ENCODE data around the gene HMGXB3. TPM values are rescaled to one million over a fixed set of nuclear protein-coding genes. Genes with fewer than 3 reads are reported as not detected.

HMGXB3 gene
- total RNA-seq, 2 donors from 2014 or later = 22.6 to 43.5 TPM

GRCh38 chr5:150020249-150020648, 19.7 kb downstream of the HMGXB3 start:
- intact Hi-C loops (cut with DNase I) = no loop called here
- H3K36me3 ChIP-seq (replicated peaks in 1 of 2; ENCODE audit: insufficient read depth in 1 of 2, low read depth in 2 of 2) = peaks cover 0 to 17% of the 10 kb centered on the region in 2 donors
- ATAC-seq (no peak), DNase-seq (no peak)
- no peaks in the 10 kb centered on the region for H3K9me3 ChIP-seq
- H3K27ac ChIP-seq = no peak overlapping the region
- H3K27me3 ChIP-seq = no peaks in the 10 kb centered on the region
- H3K4me1 ChIP-seq = peaks cover 8% of the 10 kb centered on the region
- H3K4me3 ChIP-seq = no peak overlapping the region
- WGBS, 2 donors = 100% methylated on average over 1 of the region's 1 CpG
- TF ChIP-seq CTCF (IDR thresholded peaks at IDR 0.05) (no peak), POLR2A (IDR thresholded peaks at IDR 0.05) (no peak)

- DNase-seq (peak in 1 of 4 donors; percentile 22), ATAC-seq (no peak)
- Histone ChIP-seq H3K36me3 (replicated peaks in 1 of 2; ENCODE audit: insufficient read depth in 1 of 2, low read depth in 2 of 2) (peaks cover 0 to 22% of the 10 kb centered on the region in 2 donors), H3K9me3 (no peaks in the 10 kb centered on the region), H3K4me3 (no peak overlapping the region), H3K27me3 (no peaks in the 10 kb centered on the region), H3K4me1 (peaks cover 8% of the 10 kb centered on the region), H3K27ac (peak overlapping the region in 1 of 4 donors; percentile 38)
- WGBS, 2 donors = 83 to 86% methylated on average over 13 of the region's 13 CpGs
- intact Hi-C loops (cut with DNase I) = no loop called here
- no peak for TF ChIP-seq CTCF (IDR thresholded peaks at IDR 0.05)
These were observed 21.1 kb downstream of the HMGXB3 start for GRCh38 chr5:150021491-150022157.

GRCh38 chr5:150022158-150022531, 21.6 kb downstream of the HMGXB3 start:
- intact Hi-C loops (cut with DNase I) = no loop called here
- no peaks in the 10 kb centered on the region for H3K27me3 ChIP-seq
- no peaks in the 10 kb centered on the region for H3K9me3 ChIP-seq
- peaks cover 0 to 22% of the 10 kb centered on the region in 2 donors for H3K36me3 ChIP-seq (replicated peaks in 1 of 2; ENCODE audit: insufficient read depth in 1 of 2, low read depth in 2 of 2)
- 68 to 90% methylated on average over 1 of the region's 1 CpG for WGBS, 2 donors
- peak; percentile 42 for ATAC-seq
- TF ChIP-seq CTCF (IDR thresholded peaks at IDR 0.05) = no peak
- TF ChIP-seq POLR2A (IDR thresholded peaks at IDR 0.05) = peak in 1 of 3 donors; percentile 10
- H3K4me1 ChIP-seq = peaks cover 8% of the 10 kb centered on the region
- peak overlapping the region in 1 of 4 donors; percentile 38 for H3K27ac ChIP-seq
- no peak overlapping the region for H3K4me3 ChIP-seq
- peak in 1 of 4 donors; percentile 13 for DNase-seq

GRCh38 chr5:150022681-150023080, 22.1 kb downstream of the HMGXB3 start:
- Histone ChIP-seq H3K36me3 (replicated peaks in 1 of 2; ENCODE audit: insufficient read depth in 1 of 2, low read depth in 2 of 2) (peaks cover 0 to 21% of the 10 kb centered on the region in 2 donors), H3K27me3 (no peaks in the 10 kb centered on the region), H3K4me3 (no peak overlapping the region), H3K9me3 (no peaks in the 10 kb centered on the region), H3K4me1 (peaks cover 8% of the 10 kb centered on the region), H3K27ac (peak overlapping the region in 1 of 4 donors; percentile 38)
- 86 to 87% methylated on average over 2 of the region's 2 CpGs for WGBS, 2 donors
- no peak for DNase-seq
- no peak for ATAC-seq
- intact Hi-C loops (cut with DNase I) = no loop called here
- TF ChIP-seq CTCF (IDR thresholded peaks at IDR 0.05) (no peak), POLR2A (IDR thresholded peaks at IDR 0.05) (no peak)

- no peak overlapping the region for H3K27ac ChIP-seq
These were observed 22.6 kb downstream of the HMGXB3 start for GRCh38 chr5:150023136-150023535.

More at GRCh38 chr5:150023136-150023535, 22.6 kb downstream of the HMGXB3 start:
- intact Hi-C loops (cut with DNase I) = no loop called here
- TF ChIP-seq POLR2A (IDR thresholded peaks at IDR 0.05) = no peak
- TF ChIP-seq CTCF (IDR thresholded peaks at IDR 0.05) = no peak
- 82 to 100% methylated on average over 1 of the region's 1 CpG for WGBS, 2 donors
- no peak overlapping the region for H3K4me3 ChIP-seq
- H3K36me3 ChIP-seq (replicated peaks in 1 of 2; ENCODE audit: insufficient read depth in 1 of 2, low read depth in 2 of 2) = peaks cover 0 to 24% of the 10 kb centered on the region in 2 donors
- H3K9me3 ChIP-seq = no peaks in the 10 kb centered on the region
- no peak for DNase-seq
- H3K27me3 ChIP-seq = no peaks in the 10 kb centered on the region
- peaks cover 8% of the 10 kb centered on the region for H3K4me1 ChIP-seq
- no peak for ATAC-seq

Measured in body of pancreas (tissue), 4 donors.